ENCODE measurements around the gene ORM1.

Gene ORM1

GRCh38 chr9:114362394-114362793, 39.5 kb downstream of the ORM1 start:
- Histone ChIP-seq H3K9me3 (ENCODE audit: control insufficient read depth, insufficient read depth, low read depth, low read length) (no peaks in the 10 kb centered on the region), H3K36me3 (ENCODE audit: control insufficient read depth in 2 of 2, insufficient read depth in 1 of 2, low read length in 2 of 2) (peaks cover 0 to 11% of the 10 kb centered on the region in 2 experiments; a peak in 1 of 3 replicates), H3K4me3 (ENCODE audit: low read depth, low read length) (no peak overlapping the region), H3K27ac (ENCODE audit: extremely low read depth, low read depth, low read length) (no peak overlapping the region), H3K4me1 (ENCODE audit: control insufficient read depth, insufficient read depth, low read length) (no peaks in the 10 kb centered on the region)
- TF ChIP-seq ZSCAN4 (tag by site-specific recombination; IDR thresholded peaks at IDR 0.05) (no peak), SETDB1 (IDR thresholded peaks at IDR 0.05; ENCODE audit: insufficient read length, low read length) (no peak), ZNF23 (tag by site-specific recombination; IDR thresholded peaks at IDR 0.05; ENCODE audit: borderline replicate concordance) (no peak)
- ChIA-PET CTCF (no interaction called here), POLR2A (no interaction called here)

- no peaks in the 10 kb centered on the region for H3K9me3 ChIP-seq (ENCODE audit: control insufficient read depth, insufficient read depth, low read depth, low read length)
- H3K4me3 ChIP-seq (ENCODE audit: low read depth, low read length), result no peak overlapping the region
- peaks cover 0 to 11% of the 10 kb centered on the region in 2 experiments; a peak in 1 of 3 replicates for H3K36me3 ChIP-seq (ENCODE audit: control insufficient read depth in 2 of 2, insufficient read depth in 1 of 2, low read length in 2 of 2)
- H3K4me1 ChIP-seq (ENCODE audit: control insufficient read depth, insufficient read depth, low read length), result no peaks in the 10 kb centered on the region
- CTCF ChIA-PET, result no interaction called here
- POLR2A ChIA-PET, result no interaction called here
- TF ChIP-seq ZBTB26 (tag by site-specific recombination; optimal IDR thresholded peaks at IDR 0.05), result no peak
- no peak for TF ChIP-seq YY2 (tag by site-specific recombination; IDR thresholded peaks at IDR 0.05)
- TF ChIP-seq GFI1B (tag by site-specific recombination; IDR thresholded peaks at IDR 0.05), result no peak
- TF ChIP-seq REST (tag by site-specific recombination; IDR thresholded peaks at IDR 0.05), result no peak
- no peak for TF ChIP-seq KLF17 (tag by site-specific recombination; IDR thresholded peaks at IDR 0.05)
- no peak overlapping the region for H3K27ac ChIP-seq (ENCODE audit: extremely low read depth, low read depth, low read length)
Measured at GRCh38 chr9:114363424-114363823, 40.5 kb downstream of the ORM1 start.

GRCh38 chr9:114364134-114365041, 41.5 kb downstream of the ORM1 start:
- Histone ChIP-seq H3K4me1 (ENCODE audit: control insufficient read depth, insufficient read depth, low read length) (no peaks in the 10 kb centered on the region), H3K36me3 (ENCODE audit: control insufficient read depth in 2 of 2, insufficient read depth in 1 of 2, low read length in 2 of 2) (peaks cover 0 to 7% of the 10 kb centered on the region in 2 experiments; a peak in 1 of 3 replicates), H3K27ac (ENCODE audit: extremely low read depth, low read depth, low read length) (no peak overlapping the region), H3K9me3 (ENCODE audit: control insufficient read depth, insufficient read depth, low read depth, low read length) (no peaks in the 10 kb centered on the region), H3K4me3 (ENCODE audit: low read depth, low read length) (no peak overlapping the region)
- CTCF ChIA-PET, result interaction anchor here (0.7 to 1.5 kb wide), 4 partner anchors 11 to 57 kb away, joined by 3 to 5 read pairs (median 3); no protein-coding TSS in a partner anchor
- POLR2A ChIA-PET, result no interaction called here
- TF ChIP-seq ZNF843 (tag by site-specific recombination; IDR thresholded peaks at IDR 0.05) (no peak), ZNF555 (tag by site-specific recombination; conservative IDR thresholded peaks at IDR 0.05) (no peak), ZBTB7A (tag by site-specific recombination; IDR thresholded peaks at IDR 0.05; ENCODE audit: low read depth) (no peak), YY2 (tag by site-specific recombination; IDR thresholded peaks at IDR 0.05) (no peak), ZNF426 (tag by site-specific recombination; IDR thresholded peaks at IDR 0.05) (no peak), ZNF664 (tag by site-specific recombination; IDR thresholded peaks at IDR 0.05) (no peak), ZNF146 (tag by site-specific recombination; IDR thresholded peaks at IDR 0.05) (peak; percentile 93), FEZF1 (tag by site-specific recombination; IDR thresholded peaks at IDR 0.05) (no peak), ZNF513 (tag by site-specific recombination; IDR thresholded peaks at IDR 0.05) (peak; percentile 71), HIC1 (tag by site-specific recombination; IDR thresholded peaks at IDR 0.05) (no peak), ZNF157 (tag by site-specific recombination; IDR thresholded peaks at IDR 0.05) (no peak)

All from HEK293 (cell line).